GM23338 (cell line): ENCODE results near the gene MACF1. TPM values are rescaled to one million over a fixed set of nuclear protein-coding genes. Genes with fewer than 3 reads are reported as not detected.

Source experiments
- ATAC-seq: fragments of 200-7000 bp; cut with Tn5 transposase; 3 replicates; pipeline ENCODE4 v1.9.1; 2020
- DNase-seq: peaks from one replicate; pipeline ENCODE4 v3.0.0-alpha.2; 2015; ENCODE audit warnings: low spot score
- H2AFZ ChIP-seq: fragments of 200-600 bp; sonication (generic); 2 replicates; pipeline ENCODE4 v1.8.0; 2016; ENCODE audit warnings: antibody characterized with exemption, mild to moderate bottlenecking, moderate library complexity
- H3F3A ChIP-seq: fragments of 200-600 bp; sonication (generic); replicated peaks from 2 replicates; pipeline ENCODE4 v1.8.0; 2017; ENCODE audit warnings: antibody characterized with exemption, mixed run types, low read depth
- H3K27ac ChIP-seq: fragments of 200-600 bp; sonication (generic); 2 replicates; pipeline ENCODE4 v1.6.1; 2016; ENCODE audit warnings: low read depth
- H3K27me3 ChIP-seq: fragments of 200-600 bp; sonication (generic); 2 replicates; pipeline ENCODE4 v1.8.0; 2016; ENCODE audit warnings: mild to moderate bottlenecking, mixed run types, moderate library complexity; ENCODE audit not compliant: insufficient read depth
- H3K36me3 ChIP-seq: fragments of 200-600 bp; sonication (generic); 2 replicates; pipeline ENCODE4 v1.8.0; 2016; ENCODE audit warnings: mild to moderate bottlenecking; ENCODE audit not compliant: insufficient read depth
- H3K4me1 ChIP-seq: fragments of 200-600 bp; sonication (generic); 2 replicates; pipeline ENCODE4 v1.8.0; 2016; ENCODE audit warnings: mild to moderate bottlenecking, moderate library complexity; ENCODE audit not compliant: insufficient read depth
- H3K4me2 ChIP-seq: fragments of 200-600 bp; sonication (generic); 2 replicates; pipeline ENCODE4 v1.7.1; 2017; ENCODE audit warnings: mixed run types
- H3K4me3 ChIP-seq: fragments of 200-600 bp; sonication (generic); 2 replicates; pipeline ENCODE4 v1.6.1; 2016; ENCODE audit warnings: mixed run types
- H3K79me2 ChIP-seq: fragments of 200-600 bp; sonication (generic); replicated peaks from 2 replicates; pipeline ENCODE4 v1.8.0; 2017; ENCODE audit warnings: mild to moderate bottlenecking; ENCODE audit not compliant: insufficient read depth
- H3K9me2 ChIP-seq: fragments of 200-600 bp; sonication (generic); 2 replicates; pipeline ENCODE4 v1.8.0; 2017; ENCODE audit not compliant: insufficient read depth
- H4K20me1 ChIP-seq: fragments of 200-600 bp; sonication (generic); replicated peaks from 2 replicates; pipeline ENCODE4 v1.8.0; 2017; ENCODE audit warnings: mild to moderate bottlenecking; ENCODE audit not compliant: insufficient read depth
- H3K27ac Mint-ChIP-seq: 2 replicates; pipeline ENCODE4 v1.8.0; 2020; ENCODE audit warnings: inconsistent platforms, mild to moderate bottlenecking, moderate library complexity, mixed read lengths
- H3K27me3 Mint-ChIP-seq: 3 replicates; pipeline ENCODE4 v1.8.0; 2022; ENCODE audit warnings: low read depth, mild to moderate bottlenecking, moderate library complexity, mixed read lengths, inconsistent platforms; ENCODE audit not compliant: insufficient read depth, poor library complexity
- H3K36me3 Mint-ChIP-seq: 3 replicates; pipeline ENCODE4 v1.8.0; 2021; ENCODE audit warnings: low read depth, mild to moderate bottlenecking, inconsistent platforms, moderate library complexity, mixed read lengths
- H3K4me1 Mint-ChIP-seq: 3 replicates; pipeline ENCODE4 v1.8.0; 2020; ENCODE audit warnings: mild to moderate bottlenecking, inconsistent platforms, mixed read lengths
- H3K4me3 Mint-ChIP-seq: 3 replicates; pipeline ENCODE4 v1.8.0; 2021; ENCODE audit warnings: moderate library complexity, mild to moderate bottlenecking, inconsistent platforms, mixed read lengths
- H3K9me3 Mint-ChIP-seq: 3 replicates; pipeline ENCODE4 v1.8.0; 2020; ENCODE audit warnings: moderate library complexity, mild to moderate bottlenecking, inconsistent platforms, mixed read lengths
- CREB1 ChIP-seq: fragments of 250-450 bp; sonication (Bioruptor Pico); IDR thresholded peaks from 2 replicates; pipeline ENCODE4 v1.5.0; 2020; ENCODE audit warnings: low read depth, mild to moderate bottlenecking, moderate library complexity
- CTCF ChIP-seq, 2 experiments: fragments of 200-600 bp in 1 of 2; sonication (generic) in 1 of 2; conservative IDR thresholded peaks; 2 replicates each; pipeline versions ENCODE4 v1.5.1 to v1.6.1; 2016 to 2017; ENCODE audit warnings: antibody characterized with exemption in 2 of 2, low read depth in 2 of 2, mild to moderate bottlenecking in 2 of 2, moderate library complexity in 1 of 2
- EZH2 ChIP-seq: fragments of 200-600 bp; sonication (generic); IDR thresholded peaks from one replicate; pipeline ENCODE4 v1.8.0; 2017; ENCODE audit warnings: antibody characterized with exemption, mild to moderate bottlenecking, low read depth; ENCODE audit not compliant: unreplicated experiment
- EZH2phosphoT487 ChIP-seq: fragments of 200-600 bp; sonication (generic); IDR thresholded peaks from one replicate; pipeline ENCODE4 v1.8.1; 2018; ENCODE audit warnings: antibody characterized with exemption; ENCODE audit not compliant: unreplicated experiment
- JUNB ChIP-seq: IDR thresholded peaks from one replicate; pipeline ENCODE4 v1.6.1; 2016; ENCODE audit warnings: antibody characterized with exemption; ENCODE audit not compliant: unreplicated experiment
- NANOG ChIP-seq: IDR thresholded peaks from 2 replicates; pipeline ENCODE4 v1.6.1; 2016; ENCODE audit warnings: antibody characterized with exemption, borderline replicate concordance
- POLR2AphosphoS5 ChIP-seq: IDR thresholded peaks from 2 replicates; pipeline ENCODE4 v1.6.1; 2016; ENCODE audit warnings: antibody characterized with exemption, low read depth
- REST ChIP-seq: IDR thresholded peaks from one replicate; pipeline ENCODE4 v1.6.1; 2018; ENCODE audit warnings: antibody characterized with exemption; ENCODE audit not compliant: unreplicated experiment
- ZNF462 ChIP-seq: fragments of 250-450 bp; sonication (Bioruptor Pico); IDR thresholded peaks from 2 replicates; pipeline ENCODE4 v1.5.0; 2020; ENCODE audit warnings: mild to moderate bottlenecking, moderate library complexity
- polyA plus RNA-seq: library from polyadenylated mRNA; unstranded; fragments of >200 nt; fragmentation: Nextera tagmentation; extraction: Ambion mirVana; gene quantifications from 2 replicates; pipeline ENCODE4 v1.2.1, GENCODE V29; 2016
- total RNA-seq: library from RNA; depleted of rRNA; stranded (reverse); fragments of >200 nt; shearing (Covaris generic); gene quantifications from 2 replicates; pipeline ENCODE4 v1.2.3, GENCODE V29; 2014

Gene MACF1
- total and polyA plus RNA-seq, 2 experiments from 2014 or later = 104 to 399 TPM

GRCh38 chr1:39525366-39526165, 321.1 kb downstream of the MACF1 start:
- H2AFZ ChIP-seq = no peak overlapping the region
- no peak overlapping the region for H3K27ac ChIP-seq
- H3K27ac Mint-ChIP-seq = no peak overlapping the region
- H3K36me3 ChIP-seq = no peaks in the 10 kb centered on the region
- H3K4me1 ChIP-seq = no peaks in the 10 kb centered on the region
- no peaks in the 10 kb centered on the region for H3K9me3 Mint-ChIP-seq
- ATAC-seq = no peak
- H3K79me2 ChIP-seq = no peaks in the 10 kb centered on the region
- no peak overlapping the region for H3K4me3 ChIP-seq
- H3F3A ChIP-seq = no peaks in the 10 kb centered on the region
- H3K27me3 ChIP-seq = no peaks in the 10 kb centered on the region
- H3K4me2 ChIP-seq = no peak overlapping the region
- no peaks in the 10 kb centered on the region; the same call in none of the 2 replicates for H4K20me1 ChIP-seq
- H3K9me2 ChIP-seq = no peaks in the 10 kb centered on the region
- H3K4me3 Mint-ChIP-seq = no peak overlapping the region
- H3K27me3 Mint-ChIP-seq = peaks cover 3% of the 10 kb centered on the region
- TF ChIP-seq CTCF (conservative IDR thresholded peaks at IDR 0.05; ENCODE audit: low read depth in 2 of 2) = no peak
- no peak for TF ChIP-seq NANOG
- TF ChIP-seq POLR2AphosphoS5 = no peak
- TF ChIP-seq ZNF462 (CRISPR knock-in tag) = no peak
- no peak for TF ChIP-seq CREB1 (CRISPR knock-in tag)
- TF ChIP-seq EZH2 = no peak
- TF ChIP-seq REST = no peak
- no peak for TF ChIP-seq EZH2phosphoT487
- no peak for TF ChIP-seq JUNB
- DNase-seq = no peak
- H3K4me1 Mint-ChIP-seq = peaks cover 2% of the 10 kb centered on the region; the same call in 2 of the 3 replicates
- H3K36me3 Mint-ChIP-seq = peaks cover 3% of the 10 kb centered on the region; the same call in 2 of the 3 replicates
